ENCODE results near the gene ATP6V0E1.
"Not testable (repeated sequence)": the region's sequence is repeated elsewhere in the genome, so short reads cannot be mapped to it uniquely, and the experiment has no call there.

The ATP6V0E1 gene

GRCh38 chr5:173041881-173042762 is 58.6 kb downstream of the ATP6V0E1 start:
- DNase-seq = no peak

GRCh38 chr5:173042763-173043107 is 59.2 kb downstream of the ATP6V0E1 start:
- no peak for DNase-seq

- no peak for DNase-seq
Measured at GRCh38 chr5:173045474-173045873, 61.9 kb downstream of the ATP6V0E1 start.

GRCh38 chr5:173047096-173047837 is 63.7 kb downstream of the ATP6V0E1 start:
- DNase-seq = not testable (repeated sequence)

GRCh38 chr5:173047838-173048105 is 64.2 kb downstream of the ATP6V0E1 start:
- no peak for DNase-seq

GRCh38 chr5:173050791-173051190 is 67.2 kb downstream of the ATP6V0E1 start:
- DNase-seq = no peak

GRCh38 chr5:173051746-173052145 is 68.2 kb downstream of the ATP6V0E1 start:
- DNase-seq = no peak

GRCh38 chr5:173053041-173053440 is 69.5 kb downstream of the ATP6V0E1 start:
- no peak for DNase-seq

- DNase-seq = no peak
Measured at GRCh38 chr5:173055042-173055721, 71.6 kb downstream of the ATP6V0E1 start.

- DNase-seq = no peak
Measured at GRCh38 chr5:173055722-173055982, 72.1 kb downstream of the ATP6V0E1 start.

GRCh38 chr5:173055983-173056782 is 72.6 kb downstream of the ATP6V0E1 start, which contains the start of gene CREBRF:
CREBRF (plus strand) TSS chr5:173056352; CDS start chr5:173080776, 24,424 bp downstream.
- DNase-seq = peak; percentile 97

GRCh38 chr5:173056783-173057061 is 73.2 kb downstream of the ATP6V0E1 start:
- no peak for DNase-seq

- DNase-seq = peak; percentile 97
Measured at GRCh38 chr5:173057062-173057924, 73.7 kb downstream of the ATP6V0E1 start.

GRCh38 chr5:173062141-173062540 is 78.6 kb downstream of the ATP6V0E1 start:
- DNase-seq = no peak

DNA sequence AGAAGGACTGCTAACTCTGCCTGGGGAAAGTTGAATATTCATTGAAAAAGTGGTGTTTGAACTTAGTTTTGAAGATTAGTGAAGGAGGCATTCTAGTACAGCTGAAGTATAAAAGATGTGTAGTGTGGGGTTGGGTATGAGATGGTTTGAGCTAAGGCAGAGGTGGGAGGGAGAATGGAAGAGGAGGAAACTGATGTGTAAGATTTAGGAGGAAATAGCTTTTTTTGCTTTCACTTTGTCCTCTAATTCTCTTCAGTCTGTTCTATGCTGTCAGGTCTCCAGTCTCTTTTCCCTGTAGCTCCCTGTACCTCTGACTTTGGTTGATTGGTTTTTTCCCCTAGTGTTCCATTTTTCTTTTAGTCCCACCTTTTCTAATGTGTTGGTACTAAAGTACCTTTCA is 81.6 kb downstream of the ATP6V0E1 start:
- no peak for DNase-seq

DNA sequence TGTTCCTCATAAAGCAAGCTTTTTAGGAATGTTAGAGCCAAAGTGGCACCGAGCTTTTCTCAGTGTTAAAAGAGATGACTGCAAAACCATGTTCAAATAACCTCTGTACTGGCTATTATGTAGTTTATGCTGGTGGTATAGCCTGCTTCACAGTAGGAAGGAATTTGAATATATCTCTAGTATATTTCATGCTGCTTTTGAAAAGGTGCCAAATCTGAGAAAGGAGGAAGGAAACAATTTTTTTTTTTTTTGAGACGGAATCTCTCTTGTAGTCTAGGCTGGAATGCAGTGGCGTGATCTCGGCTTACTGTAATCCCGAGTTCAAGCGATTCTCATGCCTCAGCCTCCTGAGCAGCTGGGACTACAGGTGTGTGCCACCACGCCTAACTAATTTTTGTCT is 86.1 kb downstream of the ATP6V0E1 start:
- no peak for DNase-seq

- DNase-seq = no peak
Measured at GRCh38 chr5:173075137-173075843, 91.7 kb downstream of the ATP6V0E1 start.

GRCh38 chr5:173075970-173076369 is 92.4 kb downstream of the ATP6V0E1 start:
- no peak for DNase-seq

- not testable (repeated sequence) for DNase-seq
Measured at GRCh38 chr5:173076471-173076870, 92.9 kb downstream of the ATP6V0E1 start.

- DNase-seq = no peak
Measured at GRCh38 chr5:173078878-173079277, 95.3 kb downstream of the ATP6V0E1 start.

All from retina (tissue), 1 donor.